GM13977 (cell line): ENCODE data around the gene CNNM1.

Experiments used
- DNase-seq: peaks from one replicate; pipeline ENCODE4 v3.0.0; 2012; ENCODE audit warnings: low spot score
- in situ Hi-C: fragments of 300-500 bp; cut with MboI; formaldehyde crosslinking; loops from one replicate; pipeline ENCODE4 v1.12.0; 2022; ENCODE audit warnings: low sequenced_read_pairs, low pct_unique_long_range_greater_than_20kb, mixed read lengths, inconsistent platforms; ENCODE audit not compliant: unreplicated experiment
- TF ChIP-seq, protein P1 (sequence below): IDR thresholded peaks from 2 replicates; pipeline ENCODE4 v1.5.1; 2012; ENCODE audit warnings: mild to moderate bottlenecking, control low read depth; ENCODE audit not compliant: insufficient read depth; ENCODE audit errors: extremely low read depth, missing control alignments

Gene CNNM1

DNA sequence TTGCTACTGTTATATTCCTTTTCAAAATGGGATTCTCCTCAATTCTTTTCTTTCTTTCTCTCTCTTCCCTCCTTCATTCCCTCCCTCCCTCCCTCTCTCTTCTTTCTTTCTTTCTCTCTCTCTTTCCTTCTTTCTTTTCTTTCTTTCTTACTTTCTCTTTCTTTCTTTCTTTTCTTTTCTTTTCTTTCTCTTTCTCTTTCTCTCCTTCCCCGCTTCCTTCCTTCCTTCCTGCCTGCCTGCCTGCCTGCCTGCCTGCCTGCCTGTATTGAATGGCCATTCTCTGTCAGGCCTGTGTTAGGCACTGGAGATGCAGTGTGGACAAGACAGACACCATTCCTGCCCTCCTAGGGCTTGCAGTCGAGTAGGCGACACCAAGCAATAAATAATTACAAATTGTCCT is 11.5 kb downstream of the CNNM1 start:
- DNase-seq = no peak
- in situ Hi-C loops = no loop called here
- TF ChIP-seq, protein P1, sequence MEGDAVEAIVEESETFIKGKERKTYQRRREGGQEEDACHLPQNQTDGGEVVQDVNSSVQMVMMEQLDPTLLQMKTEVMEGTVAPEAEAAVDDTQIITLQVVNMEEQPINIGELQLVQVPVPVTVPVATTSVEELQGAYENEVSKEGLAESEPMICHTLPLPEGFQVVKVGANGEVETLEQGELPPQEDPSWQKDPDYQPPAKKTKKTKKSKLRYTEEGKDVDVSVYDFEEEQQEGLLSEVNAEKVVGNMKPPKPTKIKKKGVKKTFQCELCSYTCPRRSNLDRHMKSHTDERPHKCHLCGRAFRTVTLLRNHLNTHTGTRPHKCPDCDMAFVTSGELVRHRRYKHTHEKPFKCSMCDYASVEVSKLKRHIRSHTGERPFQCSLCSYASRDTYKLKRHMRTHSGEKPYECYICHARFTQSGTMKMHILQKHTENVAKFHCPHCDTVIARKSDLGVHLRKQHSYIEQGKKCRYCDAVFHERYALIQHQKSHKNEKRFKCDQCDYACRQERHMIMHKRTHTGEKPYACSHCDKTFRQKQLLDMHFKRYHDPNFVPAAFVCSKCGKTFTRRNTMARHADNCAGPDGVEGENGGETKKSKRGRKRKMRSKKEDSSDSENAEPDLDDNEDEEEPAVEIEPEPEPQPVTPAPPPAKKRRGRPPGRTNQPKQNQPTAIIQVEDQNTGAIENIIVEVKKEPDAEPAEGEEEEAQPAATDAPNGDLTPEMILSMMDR = no peak

- DNase-seq = no peak
- in situ Hi-C loops = no loop called here
- TF ChIP-seq, protein P1 = no peak
These were observed 12.1 kb downstream of the CNNM1 start for GRCh38 chr10:99341248-99341647.

- in situ Hi-C loops = no loop called here
- DNase-seq = no peak
- TF ChIP-seq, protein P1 = no peak
These were observed 12.8 kb downstream of the CNNM1 start for GRCh38 chr10:99341860-99342490.

- no peak for DNase-seq
- in situ Hi-C loops = no loop called here
- TF ChIP-seq, protein P1 = no peak
These were observed 14.1 kb downstream of the CNNM1 start for GRCh38 chr10:99343262-99343661.

DNA sequence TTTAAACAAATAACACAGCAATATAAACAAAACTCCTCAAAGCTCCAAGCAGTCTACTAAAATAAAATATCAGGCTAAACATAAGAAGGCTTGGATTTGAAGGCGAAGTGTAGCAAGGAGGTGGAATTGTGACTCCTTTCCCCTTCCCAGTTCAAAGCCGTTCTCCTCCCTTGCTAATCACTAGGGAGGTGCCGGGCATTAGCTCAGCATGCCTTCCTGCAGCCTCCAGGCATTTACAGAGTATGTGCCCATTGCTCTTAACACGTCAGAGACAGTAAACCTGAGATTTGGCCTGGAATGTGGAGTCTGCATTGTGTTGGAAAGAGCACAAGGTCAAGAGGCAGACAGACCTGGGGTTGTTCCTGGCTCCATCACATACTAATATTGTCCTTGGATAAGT is 15.6 kb downstream of the CNNM1 start:
- in situ Hi-C loops = no loop called here
- no peak for DNase-seq
- TF ChIP-seq, protein P1 = no peak

DNA sequence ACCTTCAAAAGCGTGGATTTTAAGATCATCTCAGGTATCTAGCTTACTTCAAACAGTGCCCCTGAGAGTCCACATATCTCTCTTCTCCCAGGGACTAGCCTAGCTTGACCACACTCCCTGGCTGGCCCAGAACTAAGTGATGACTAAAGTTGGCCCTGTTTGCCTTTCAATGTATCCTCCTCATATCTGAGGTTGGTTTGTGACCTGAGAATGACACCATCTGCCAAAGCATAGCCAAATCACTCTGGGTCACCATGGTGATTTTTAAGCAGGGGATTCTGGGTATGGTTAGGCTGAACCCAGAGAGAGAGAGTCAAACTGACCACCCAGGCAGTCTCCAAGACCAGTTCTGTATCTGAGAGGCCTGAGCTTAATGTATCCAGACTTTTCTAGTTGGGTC is 16.2 kb downstream of the CNNM1 start:
- in situ Hi-C loops = no loop called here
- TF ChIP-seq, protein P1 = no peak
- peak; percentile 30 for DNase-seq
